IPS DF 4.7 (cell line): ENCODE results near the gene SKIDA1.
"Not testable (repeated sequence)": the region's sequence is repeated elsewhere in the genome, so short reads cannot be mapped to it uniquely, and the experiment has no call there.

ENCODE experiments used
- DNase-seq: peaks from one replicate; pipeline ENCODE4 v3.0.0-alpha.2; 2013; ENCODE audit warnings: low spot score; ENCODE audit errors: extremely low read depth

SKIDA1 gene

DNA sequence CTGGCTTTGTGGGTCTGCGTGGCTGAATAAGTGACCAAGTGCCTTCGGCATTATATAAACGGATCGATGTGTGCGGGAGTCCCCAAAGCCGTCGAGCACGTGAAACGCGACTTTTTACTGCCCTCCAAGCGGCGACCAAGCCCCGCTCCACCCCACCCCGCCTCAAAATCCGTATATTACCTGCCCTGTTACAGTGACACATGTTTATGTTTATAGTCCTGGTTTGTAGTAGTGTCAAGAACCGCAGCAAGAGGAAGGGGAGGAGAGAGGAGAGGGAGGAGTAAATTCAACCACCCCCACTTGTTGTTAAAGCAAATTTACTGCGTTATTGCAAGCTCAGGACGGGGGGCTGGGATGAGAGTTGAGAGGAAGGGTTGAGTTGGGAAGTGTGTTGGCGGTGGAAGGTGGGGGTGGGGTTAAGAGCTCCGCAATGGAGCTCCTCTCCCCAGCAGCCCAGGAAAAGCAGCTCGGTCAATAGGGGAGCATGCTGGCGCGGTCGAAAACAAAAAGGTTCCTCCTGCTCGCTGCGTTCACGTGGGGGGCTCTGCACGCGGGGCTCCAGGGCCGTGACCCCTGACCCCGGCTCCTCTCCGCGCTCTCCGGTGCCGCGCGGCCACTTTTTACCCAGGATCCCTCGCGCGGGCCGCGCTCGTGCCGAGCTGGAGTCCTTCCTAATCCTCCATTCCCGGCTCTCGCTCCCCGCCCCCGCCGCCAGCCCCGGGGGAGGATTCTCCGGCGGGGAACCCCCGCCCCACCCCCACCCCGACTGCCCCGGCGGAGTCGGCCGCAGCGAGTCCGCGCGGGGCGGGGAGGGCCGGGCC, at the start of gene SKIDA1:
SKIDA1 (minus strand) TSS at position 316 of the 821 bp plus-strand sequence. CDS start 7,860 bp downstream, outside the sequence.
- DNase-seq = no peak

DNA sequence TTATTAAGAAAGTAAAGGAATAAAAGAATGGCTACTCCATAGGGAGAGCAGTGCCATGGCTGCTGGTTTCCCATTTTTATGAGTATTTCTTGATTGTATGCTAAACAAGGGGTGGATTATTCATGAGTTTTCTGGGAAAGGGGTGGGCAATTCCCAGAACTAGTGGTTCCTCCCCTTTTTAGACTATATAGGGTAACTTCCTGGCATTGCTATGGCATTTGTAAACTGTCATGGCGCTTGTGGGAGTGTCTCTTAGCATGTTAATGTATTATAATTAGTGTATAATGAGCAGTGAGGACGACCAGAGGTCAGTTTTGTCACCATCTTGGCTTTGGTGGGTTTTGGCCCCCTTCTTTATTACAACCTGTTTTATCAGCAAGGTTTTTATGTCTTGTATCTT, 49.0 kb upstream of the SKIDA1 start:
- DNase-seq = not testable (repeated sequence)

DNA sequence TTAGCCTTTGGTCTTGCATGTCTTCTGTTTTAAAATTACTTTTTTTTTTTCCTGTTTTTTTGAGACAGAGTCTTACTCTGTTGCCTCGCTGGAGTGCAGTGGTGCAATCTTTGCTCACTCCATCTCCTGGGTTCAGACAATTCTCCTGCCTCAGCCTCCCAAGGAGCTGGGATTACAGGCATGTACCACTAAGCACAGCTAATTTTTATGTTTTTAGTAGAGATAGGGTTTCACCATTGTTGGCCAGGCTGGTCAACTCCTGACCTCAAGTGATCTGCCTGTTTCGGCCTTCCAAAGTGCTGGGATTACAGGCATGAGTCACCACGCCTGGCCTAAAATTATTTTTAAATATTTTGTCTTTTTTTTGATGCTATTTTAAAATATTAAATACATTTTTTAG, 47.1 kb upstream of the SKIDA1 start:
- DNase-seq = no peak

DNA sequence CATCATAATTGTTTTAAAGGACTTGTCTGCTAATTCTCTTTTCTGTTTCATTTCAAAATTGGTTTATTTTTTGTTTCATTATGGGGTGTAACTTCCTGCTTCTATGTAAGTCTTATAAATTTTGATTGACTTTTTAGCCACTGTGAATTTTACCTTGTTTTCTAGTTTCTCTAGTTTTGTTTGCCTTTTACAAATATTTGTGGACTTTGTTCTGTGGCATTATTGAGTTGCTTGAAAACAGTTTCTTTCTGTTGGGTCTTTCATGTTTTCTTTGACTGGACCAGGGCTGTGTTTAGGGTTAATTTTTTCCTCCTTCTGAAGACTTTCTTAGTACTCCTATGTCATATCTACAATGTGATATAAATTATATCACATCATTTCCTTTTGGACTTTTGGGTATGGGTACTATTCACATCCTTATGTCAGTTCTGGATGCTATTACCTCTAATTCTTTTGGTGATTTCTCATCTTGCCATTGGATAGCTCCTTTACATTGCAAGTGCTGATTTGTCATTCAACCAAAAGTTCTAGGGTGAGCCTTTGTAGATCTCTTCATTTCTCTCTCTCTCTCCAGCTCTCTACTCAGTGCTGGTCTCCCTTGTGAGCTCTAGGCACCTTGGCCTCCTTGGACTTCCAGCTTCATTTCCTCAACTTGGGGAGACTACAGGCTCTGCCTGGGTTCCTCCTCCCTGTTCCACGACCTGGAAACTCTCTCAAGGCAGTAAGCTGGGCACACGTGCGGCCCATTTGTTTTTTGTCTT, 45.5 kb upstream of the SKIDA1 start:
- no peak for DNase-seq

DNA sequence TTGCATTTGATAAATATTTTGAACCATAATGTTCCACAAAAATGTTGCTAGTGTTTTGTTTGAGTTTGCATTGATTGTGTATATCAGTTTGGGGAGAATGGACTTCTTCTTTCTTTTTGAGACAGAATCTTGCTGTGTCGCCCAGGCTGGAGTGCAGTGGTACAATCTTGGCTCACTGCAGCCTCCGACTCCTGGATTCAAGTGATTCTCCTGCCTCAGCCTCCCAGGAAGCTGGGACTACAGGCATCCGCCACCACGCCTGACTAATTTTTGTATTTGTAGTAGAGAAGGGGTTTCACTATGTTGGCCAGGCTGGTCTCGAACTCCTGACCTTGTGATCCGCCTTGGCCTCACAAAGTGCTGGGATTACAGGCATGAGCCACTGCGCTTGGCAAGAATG, 33.5 kb upstream of the SKIDA1 start:
- DNase-seq = not testable (repeated sequence)

DNA sequence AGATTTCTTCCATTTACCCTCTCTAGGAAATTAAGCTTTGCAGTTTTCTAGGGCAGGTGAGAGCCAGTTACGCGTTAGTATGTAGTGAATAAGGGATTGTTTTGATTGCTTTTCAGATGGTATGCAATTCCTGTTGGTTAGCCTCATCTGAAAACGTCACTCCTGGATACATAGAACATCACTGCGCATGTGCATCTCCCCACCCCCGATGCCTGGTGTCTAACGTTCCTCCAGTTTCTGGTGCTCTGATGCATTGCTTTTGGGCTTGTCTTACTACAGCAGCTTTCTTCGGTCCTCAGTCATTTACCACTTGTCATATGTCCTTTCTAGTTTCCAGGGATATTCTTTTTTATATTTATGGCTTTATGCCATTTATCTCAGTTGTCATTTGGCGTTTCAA, 31.0 kb upstream of the SKIDA1 start:
- DNase-seq = no peak

DNA sequence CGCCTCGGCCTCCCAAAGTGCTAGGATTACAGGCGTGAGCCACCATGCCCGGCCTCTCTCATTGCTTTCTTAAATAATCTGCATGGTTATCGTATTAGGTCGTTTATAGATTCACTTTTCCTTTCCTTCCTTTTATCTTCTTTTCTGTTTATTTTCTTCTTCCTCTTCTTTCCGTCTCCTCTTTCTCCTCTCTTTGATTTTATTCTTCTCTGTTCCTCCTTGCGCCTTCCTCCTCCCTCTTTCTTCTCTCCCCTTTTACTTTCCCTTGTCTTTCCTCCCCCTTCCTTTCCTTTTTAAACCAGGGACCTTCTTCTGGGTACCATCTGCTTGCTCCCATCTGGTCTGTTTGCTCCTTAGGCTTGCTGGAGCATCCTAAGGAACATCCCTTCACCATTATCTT, 27.2 kb upstream of the SKIDA1 start:
- no peak for DNase-seq

DNA sequence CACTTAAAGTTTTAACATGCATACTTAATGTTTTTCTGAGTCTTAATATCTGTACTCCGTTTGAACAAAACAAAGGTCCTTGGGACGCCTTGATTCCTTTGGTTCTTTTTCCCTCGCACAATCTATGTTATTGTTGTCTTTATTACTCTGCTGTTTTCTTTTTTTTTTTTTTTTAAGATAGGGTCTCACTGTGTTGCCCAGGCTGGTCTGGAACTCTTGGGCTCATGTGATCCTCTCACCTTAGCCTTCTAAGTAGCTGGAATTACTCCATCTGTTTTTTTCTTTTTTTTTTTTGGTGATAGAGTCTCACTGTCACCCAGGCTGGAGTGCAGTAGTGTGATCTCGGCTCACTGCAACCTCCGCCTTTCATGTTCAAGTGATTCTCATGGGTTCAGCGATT, 21.8 kb upstream of the SKIDA1 start:
- DNase-seq = no peak

DNA sequence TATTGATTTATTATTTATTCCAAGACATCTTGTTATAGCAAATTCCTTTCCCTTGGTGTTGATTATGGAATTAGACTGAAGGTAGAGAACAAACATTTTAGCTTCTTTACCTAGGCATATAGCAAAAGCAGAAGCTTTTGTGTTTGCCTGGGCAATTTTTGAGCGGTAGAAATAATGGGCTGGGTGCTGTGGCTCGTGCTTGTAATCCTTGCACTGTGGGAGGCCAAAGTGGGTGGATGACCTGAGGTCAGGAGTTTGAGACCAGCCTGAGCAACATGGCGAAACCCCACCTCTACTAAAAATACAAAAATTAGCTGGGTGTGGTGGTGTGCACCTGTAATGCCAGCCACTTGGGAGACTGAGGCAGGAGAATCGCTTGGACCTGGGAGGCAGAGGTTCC, 15.2 kb upstream of the SKIDA1 start:
- DNase-seq = not testable (repeated sequence)

DNA sequence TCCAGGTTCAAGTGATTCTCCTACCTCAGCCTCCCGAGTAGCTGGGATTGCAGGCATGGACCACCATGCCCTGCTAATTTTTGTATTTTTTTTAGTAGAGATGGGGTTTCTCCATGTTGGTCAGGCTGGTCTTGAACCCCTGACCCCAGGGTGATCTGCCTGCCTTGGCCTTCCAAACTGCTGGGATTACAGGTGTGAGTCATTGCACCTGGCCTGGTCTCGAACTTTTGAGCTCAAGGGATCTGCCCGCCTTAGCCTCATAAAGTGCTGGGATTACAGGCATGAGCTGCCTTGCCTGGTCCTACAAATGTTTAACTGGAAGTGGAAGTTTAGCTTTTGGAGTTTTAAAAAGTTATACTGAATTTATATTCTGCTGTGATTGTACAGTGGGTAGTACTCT, 11.4 kb upstream of the SKIDA1 start:
- no peak for DNase-seq

DNA sequence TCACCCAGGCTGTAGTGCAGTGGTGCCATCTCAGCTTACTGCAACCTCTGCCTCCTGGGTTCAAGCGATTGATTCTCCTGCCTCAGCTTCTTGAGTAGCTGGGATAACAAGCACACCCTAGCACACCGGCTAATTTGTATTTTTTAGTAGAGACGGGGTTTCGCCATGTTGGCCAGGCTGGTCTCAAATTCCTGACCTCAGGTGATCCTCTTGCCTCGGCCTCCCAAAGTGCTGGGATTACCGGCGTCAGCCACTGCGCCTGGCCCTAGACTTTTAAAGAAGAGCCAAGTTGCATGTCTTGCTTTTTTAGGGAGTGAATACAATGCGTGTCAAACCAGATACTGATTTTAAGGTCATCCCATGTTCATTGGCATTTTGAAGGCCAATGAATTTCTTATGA, 10.5 kb upstream of the SKIDA1 start:
- not testable (repeated sequence) for DNase-seq

DNA sequence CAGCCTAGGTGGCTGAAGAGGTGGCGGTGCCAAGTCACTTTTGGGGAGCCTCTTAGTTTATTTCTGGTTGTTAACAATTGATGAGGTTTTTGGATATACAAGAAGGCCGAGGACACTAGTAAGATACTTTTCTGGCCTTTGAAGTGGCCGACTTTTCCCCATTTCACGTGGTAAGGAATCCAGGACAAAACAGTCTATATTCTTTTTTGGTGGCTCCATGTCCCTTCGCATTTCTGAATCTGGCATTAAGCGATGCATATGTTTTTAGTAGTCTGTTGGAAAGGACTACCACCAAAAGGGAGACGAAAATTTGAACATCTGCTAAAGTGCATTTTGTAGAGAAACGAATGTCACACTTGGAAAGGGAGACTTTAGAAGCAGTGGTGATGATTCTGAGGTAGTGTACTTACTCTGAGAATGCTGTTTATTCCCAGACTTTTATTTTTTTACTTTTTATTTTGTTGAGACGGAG, 10.0 kb upstream of the SKIDA1 start:
- no peak for DNase-seq

DNA sequence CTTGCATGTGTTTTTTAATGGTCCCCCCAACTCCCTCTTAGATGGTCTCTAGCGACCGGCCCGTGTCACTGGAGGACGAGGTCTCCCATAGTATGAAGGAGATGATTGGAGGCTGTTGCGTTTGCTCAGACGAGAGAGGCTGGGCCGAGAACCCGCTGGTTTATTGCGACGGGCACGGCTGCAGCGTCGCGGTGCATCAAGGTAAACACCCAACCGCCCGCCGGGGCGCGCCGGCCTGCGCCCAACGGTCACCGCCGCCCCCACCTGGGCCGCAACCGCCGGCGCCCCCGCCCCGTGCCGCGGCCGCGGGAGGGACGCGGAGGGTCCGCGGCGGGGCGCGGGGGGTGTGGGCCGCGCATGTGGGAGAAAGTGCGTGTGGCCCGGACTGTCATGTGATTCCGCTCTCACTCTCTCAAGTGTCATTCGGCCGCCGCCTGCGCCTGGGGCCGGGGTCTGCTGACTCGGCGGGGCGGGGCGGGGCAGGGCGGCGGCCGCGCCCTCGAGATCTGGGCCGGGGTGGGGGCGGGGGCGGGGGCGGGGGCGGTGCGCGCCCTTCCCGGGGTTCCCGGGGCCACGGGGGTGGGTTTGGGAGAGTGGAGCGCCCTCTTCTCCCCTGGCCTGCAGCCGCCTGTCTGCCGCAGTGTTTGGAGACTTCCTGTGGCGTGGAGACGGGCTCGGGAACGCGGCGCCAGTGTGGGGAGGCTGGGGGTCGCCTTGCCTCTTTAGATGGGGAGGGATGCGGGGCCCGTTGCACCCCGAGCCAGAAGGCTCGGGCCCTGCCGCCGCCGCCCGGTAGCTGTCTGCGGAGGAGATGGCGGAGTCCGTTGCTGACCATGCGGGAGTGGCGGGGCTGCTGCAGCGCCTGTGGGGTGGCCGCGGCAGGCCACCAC, 9.4 kb upstream of the SKIDA1 start:
- DNase-seq = no peak

DNA sequence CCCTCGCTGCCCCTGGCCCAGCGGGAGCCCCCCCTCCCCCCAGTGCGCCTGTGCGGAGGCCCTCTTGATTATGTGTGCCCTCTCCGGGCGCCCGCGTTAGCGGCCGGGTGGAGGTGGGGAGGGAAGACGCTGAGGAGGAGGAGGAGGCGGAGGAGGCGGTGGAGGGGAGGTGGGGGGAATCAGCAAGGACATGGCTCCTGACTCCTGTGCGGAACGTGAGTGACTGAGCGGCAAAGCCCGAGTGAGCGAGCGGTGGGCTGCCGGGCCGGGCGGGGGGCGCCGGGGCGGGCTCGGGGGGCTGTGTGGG, 8.8 kb upstream of the SKIDA1 start:
- no peak for DNase-seq

DNA sequence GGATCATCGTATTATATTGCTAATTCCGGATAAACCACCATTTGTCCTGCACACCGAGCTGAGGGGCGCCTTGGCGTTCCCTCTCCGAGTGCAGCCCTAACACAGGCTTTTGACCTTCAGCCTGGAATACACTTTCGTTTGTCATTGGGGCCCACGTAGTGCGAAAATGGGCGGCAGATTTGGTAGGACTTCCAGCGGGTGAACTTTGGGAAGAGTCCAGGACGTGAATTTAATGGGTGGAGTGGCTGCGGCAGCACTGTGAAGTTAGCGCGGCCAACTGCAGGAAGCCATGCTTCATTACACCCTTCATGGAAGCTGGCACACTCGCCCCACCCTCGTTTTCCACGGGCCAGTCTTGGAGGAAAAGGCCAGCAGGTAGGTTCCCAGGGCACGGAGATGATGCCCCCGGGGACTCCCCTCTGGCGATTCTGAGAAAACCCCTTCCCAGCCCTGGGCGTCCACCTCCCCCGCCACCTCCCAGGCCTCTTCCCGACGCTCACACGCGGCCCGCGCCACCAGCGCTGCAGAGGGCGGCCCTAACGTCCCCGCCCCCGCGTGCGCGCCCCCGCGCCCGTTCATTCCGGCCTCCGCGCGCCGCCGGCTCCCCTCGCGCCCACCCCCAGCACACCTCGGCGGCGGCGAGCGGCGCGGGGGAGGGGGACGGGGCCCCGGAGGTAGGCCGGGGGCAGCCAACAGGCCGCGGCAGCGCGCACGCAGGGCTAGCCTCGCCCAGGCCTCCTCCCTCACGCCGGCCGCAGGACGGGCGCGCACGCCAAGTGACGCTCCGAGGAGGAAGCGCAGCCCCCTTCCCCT, 8.2 kb upstream of the SKIDA1 start, which contains the start of gene MLLT10:
MLLT10 (plus strand) TSS at position 766 of the 813 bp plus-strand sequence. CDS start 413 bp downstream, outside the sequence.
- DNase-seq = no peak

DNA sequence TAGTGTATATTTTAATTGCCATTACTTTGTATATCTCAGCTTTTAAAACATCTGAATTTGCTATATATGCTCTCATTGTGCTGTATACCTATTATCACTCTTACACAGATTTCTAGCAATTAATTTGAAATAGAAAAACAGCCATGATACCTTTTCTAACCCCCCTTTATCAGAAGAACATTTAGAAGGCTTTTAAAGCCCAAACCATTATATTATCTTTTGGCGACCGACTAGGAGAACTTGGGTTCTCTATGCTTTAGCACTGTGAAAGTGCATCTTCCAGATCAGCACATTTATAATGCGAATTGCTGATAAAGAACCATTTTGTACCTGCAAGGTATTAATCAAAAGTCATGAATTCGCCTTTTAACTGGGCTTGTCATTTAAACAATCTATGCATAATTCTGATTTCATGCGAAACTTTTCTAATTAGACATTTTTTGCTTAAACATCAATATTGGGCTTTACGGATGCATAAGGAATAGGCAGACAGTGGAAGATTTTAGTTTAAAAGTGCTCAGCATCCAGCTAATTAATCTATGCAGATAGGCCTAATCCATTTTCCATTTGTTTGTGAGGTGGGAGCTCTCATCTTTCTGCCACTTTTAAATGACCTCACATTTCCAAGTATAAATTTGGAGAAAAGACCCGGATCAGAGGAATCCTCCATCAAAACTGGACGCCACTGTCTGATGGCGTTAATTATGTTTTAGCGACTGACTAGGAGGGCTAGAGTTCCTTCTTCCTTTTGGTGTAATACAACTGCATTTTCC, 7.4 kb upstream of the SKIDA1 start:
- no peak for DNase-seq

DNA sequence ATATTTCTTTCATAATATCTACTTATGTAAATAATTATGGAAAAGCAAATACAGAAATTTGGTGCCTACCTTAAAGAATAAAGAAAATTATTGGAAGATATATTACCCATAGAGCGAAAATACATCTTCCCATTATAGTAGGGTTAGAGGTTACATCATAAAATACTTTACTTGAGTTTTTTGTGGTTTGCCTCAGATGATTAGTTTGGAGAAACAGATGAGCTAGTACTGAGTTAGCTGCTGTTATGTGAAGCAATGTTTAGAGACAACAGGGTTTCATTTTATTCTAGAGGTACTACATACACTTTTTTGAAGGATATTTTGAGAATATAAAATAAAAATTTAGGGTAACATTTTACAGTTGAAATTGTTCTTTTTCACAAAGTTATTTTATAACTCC, 5.7 kb upstream of the SKIDA1 start:
- DNase-seq = no peak

DNA sequence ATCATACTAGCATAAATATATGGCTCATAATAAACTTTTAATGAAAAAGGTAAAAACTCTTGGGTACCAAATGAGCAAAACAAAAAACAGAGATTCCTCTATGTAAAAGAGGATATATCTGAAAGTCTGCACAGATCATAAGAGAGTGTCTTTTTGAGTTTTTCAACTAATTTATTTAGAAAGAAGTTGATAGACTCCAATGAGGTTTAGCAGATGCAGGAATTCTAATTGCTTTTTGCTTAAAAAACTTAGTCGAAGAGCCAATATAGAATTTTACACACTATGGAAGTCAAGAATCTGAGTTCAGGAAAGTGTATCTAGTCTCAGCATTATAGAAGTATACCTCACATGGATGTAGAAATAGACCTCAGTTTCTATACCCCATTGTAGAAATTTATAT, 5.2 kb upstream of the SKIDA1 start:
- no peak for DNase-seq

DNA sequence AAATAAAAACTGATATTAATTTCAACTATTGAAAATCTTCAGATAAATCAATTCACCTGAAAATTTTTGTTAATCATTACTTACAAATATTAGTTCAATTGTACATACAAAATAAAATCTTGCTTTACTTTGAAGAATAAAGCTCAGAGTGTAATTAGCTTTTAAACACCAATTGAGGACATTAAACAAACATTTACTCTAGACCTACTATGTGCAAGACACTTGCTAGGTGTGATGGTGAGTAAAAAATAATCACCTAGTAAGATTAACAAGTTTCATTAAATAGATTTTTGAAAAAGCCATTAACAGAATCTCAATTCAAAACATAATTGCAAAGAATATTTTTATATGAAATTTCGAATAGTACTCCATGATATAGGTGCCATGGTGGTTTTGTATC, 4.7 kb upstream of the SKIDA1 start:
- DNase-seq = no peak
